GM18909 (cell line): Measurements from ENCODE around the gene MARK1.

ENCODE experiments used
- ATAC-seq: cut with Tn5 transposase; IDR thresholded peaks from one replicate; pipeline ENCODE4 v1.9.1; 2021; ENCODE audit warnings: mild to moderate bottlenecking; ENCODE audit not compliant: unreplicated experiment, poor library complexity

MARK1 gene

DNA sequence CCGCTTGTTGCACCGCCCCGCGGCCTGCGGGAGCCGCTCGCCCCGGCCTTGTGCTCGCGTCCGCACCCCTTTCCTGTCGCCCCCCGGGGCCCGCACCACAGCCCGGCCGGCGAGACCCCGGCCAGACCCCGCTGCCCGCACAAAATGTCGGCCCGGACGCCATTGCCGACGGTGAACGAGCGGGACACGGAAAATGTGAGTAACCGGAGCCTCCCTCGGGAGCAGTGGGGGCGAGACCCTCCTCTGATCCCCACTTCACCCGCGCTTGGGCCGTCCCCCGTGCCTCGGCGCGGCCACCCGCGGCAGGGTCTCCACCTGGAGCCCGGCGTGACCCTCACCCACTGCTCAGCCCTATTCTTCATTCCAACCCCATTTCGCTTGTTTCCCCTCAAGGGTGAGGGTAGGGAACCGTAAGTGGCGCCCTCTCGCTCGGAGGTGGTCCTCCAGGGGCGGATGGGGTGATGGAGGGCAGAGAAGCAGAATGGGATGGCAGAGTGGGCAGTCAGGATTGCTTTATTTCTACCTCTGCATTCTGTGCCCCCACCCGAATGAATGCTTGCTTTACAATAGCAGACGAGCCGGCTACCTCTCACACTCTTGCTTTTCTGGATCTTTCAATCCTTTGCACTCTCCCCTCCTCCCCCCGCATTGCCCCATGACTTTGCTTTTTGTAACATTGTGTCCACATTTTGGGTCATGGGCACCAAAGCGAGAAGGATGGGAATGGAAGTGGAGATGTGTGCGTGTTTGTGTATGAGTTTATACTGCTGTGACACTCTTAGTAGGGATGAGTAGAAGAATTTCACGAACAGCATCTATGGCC lies 954 bp downstream of the MARK1 start:
- ATAC-seq, result peak; percentile 17

- no peak for ATAC-seq
Observed at GRCh38 chr1:220529521-220530020, 1.6 kb downstream of the MARK1 start.

GRCh38 chr1:220533504-220534109 lies 5.7 kb downstream of the MARK1 start:
- ATAC-seq, result no peak

- no peak for ATAC-seq
Observed at GRCh38 chr1:220544901-220545303, 17.0 kb downstream of the MARK1 start.

DNA sequence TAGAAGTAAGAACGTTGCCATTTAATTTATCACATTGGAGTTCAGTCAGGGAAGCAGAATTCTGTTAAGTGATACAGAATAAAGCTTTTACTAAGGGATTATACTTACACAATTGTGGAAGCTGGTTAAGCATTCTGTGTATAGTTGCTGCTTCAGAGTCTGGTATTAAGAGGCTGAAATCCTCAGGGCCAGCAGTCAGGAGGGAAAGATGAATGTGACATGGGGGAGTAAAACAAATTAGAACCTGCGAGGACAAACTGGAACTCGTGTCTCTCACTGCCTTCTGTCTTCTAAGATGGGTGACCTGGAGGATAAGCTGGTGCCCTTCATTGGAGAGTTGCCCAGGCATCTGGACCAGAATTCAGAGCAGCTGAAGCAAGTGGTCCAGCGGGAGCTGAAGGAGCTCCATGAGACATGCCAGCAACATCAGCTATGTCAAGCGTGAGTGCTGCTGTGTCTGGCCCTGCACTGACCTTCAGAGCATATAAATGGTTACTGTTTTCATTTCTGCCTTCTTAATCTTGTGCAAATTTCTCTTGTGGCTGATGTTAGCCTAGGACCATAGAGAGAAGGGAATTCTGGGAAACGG lies 23.0 kb downstream of the MARK1 start:
- no peak for ATAC-seq

GRCh38 chr1:220551718-220552117 lies 23.8 kb downstream of the MARK1 start:
- ATAC-seq, result no peak

GRCh38 chr1:220552672-220553260 lies 24.8 kb downstream of the MARK1 start:
- no peak for ATAC-seq

DNA sequence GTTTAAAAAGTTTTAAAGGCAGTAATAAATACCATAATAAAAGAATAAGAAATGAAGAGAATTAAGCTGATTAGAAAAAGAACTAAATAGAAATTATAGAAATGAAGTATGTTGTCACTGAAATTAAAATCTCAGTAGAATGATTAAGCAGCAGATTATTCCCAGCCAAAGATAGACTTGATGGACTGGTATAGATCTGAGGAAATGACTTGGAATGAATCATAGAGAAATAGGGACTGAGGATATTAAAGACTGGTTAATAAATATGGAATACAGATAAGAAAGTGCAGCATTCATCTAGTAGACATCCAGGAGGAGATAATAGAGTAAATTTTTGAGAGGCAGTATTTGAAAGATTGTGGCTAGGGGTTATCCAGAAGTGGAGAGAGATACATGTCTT lies 28.7 kb downstream of the MARK1 start:
- no peak for ATAC-seq

DNA sequence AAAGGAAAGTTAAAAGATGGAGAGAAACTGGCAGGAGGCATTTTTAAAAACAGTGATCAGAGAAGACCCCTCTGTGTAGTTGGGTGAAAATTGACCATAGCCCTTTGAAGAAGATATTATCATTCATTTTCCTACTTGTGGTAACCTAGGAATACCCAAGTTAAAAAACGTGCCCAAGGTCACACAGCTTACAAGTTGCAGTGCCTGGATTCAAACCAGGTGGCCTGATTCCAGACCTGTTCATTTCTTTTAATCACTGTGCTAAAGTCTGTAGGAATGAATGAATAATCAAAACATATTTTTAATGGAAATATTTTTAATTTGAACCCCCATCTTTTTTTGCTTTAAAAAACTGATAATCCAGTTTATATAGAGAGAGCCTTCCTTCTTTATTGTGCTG lies 35.6 kb downstream of the MARK1 start:
- ATAC-seq, result no peak

DNA sequence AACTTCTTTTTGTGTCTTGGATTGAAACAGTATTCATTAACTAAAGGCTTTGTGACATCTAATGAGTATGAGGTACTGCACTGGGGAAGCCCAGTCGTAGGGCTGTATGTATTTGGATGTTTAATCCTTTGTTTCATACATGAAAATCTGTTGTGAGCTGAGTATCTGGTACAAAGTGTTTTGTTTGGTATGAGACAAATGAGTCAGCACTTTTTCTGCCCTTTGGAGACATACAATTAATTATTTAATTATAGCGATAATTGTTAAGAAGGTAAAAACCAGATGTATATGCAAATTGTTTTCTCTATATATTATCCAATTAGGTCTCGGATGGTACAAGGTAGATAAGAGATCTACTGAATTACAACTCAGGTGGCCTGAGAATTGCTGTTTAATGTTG lies 36.3 kb downstream of the MARK1 start:
- ATAC-seq, result no peak

- ATAC-seq, result no peak
Observed at GRCh38 chr1:220565670-220566069, 37.7 kb downstream of the MARK1 start.

DNA sequence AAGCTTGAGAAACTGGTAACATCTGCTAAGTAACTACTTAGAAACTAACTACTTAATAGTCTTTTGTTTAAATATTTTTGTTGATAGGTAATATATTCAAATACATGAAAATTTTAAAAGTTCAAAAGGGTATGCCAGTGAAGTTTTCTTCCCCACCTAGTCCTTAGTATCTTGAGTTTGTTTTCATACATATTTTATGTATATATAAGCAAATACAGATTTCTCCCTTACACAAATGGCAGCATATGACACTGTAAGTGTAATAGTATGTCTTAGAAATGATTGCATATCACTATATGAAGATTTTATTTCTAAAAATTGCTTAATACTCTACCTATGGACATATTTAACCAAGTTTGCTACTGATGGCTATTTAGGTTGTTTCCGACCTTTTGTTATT lies 38.9 kb downstream of the MARK1 start:
- no peak for ATAC-seq

DNA sequence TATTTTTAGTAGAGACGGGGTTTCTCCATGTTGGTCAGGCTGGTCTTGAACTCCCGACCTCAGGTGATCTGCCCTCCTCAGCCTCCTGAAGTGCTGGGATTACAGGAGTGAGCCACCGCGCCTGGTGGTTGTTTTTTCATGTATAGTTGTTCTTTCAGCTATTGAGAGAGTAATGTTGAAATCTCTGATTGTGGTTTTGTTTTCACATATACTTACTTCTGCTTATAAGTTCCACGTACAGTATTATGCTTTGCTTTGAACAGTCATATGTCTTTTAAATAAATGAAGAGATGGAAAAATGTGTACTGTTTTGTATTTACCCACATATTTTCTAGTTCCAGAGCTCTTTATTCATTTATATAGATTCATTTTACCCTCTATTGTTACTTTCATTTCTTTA lies 44.5 kb downstream of the MARK1 start:
- no peak for ATAC-seq

GRCh38 chr1:220573836-220574235 lies 45.9 kb downstream of the MARK1 start:
- ATAC-seq, result no peak

GRCh38 chr1:220575718-220576497 lies 48.0 kb downstream of the MARK1 start:
- no peak for ATAC-seq

GRCh38 chr1:220577926-220578325 lies 50.0 kb downstream of the MARK1 start:
- ATAC-seq, result no peak

- no peak for ATAC-seq
Observed at GRCh38 chr1:220579317-220579716, 51.4 kb downstream of the MARK1 start.

- no peak for ATAC-seq
Observed at GRCh38 chr1:220592714-220593113, 64.8 kb downstream of the MARK1 start.

- no peak for ATAC-seq
Observed at GRCh38 chr1:220594356-220594755, 66.4 kb downstream of the MARK1 start.

GRCh38 chr1:220595179-220595578 lies 67.2 kb downstream of the MARK1 start:
- ATAC-seq, result no peak
